Breast epithelium (tissue), 3 donors: ENCODE results near the gene CEBPB.

Source experiments
- POLR2A ChIP-seq: fragments of 450-650 bp; IDR thresholded peaks from one replicate; pipeline ENCODE4 v1.6.1; 2016; ENCODE audit warnings: antibody characterized with exemption, mild to moderate bottlenecking, moderate library complexity
- TF ChIP-seq, protein P1 (sequence below), 3 donors: fragments of 450-650 bp; IDR thresholded peaks; one replicate each; pipeline ENCODE4 v1.5.1; 2016 to 2017; ENCODE audit warnings: antibody characterized with exemption in 3 of 3, mild to moderate bottlenecking in 3 of 3, moderate library complexity in 3 of 3

DNA sequence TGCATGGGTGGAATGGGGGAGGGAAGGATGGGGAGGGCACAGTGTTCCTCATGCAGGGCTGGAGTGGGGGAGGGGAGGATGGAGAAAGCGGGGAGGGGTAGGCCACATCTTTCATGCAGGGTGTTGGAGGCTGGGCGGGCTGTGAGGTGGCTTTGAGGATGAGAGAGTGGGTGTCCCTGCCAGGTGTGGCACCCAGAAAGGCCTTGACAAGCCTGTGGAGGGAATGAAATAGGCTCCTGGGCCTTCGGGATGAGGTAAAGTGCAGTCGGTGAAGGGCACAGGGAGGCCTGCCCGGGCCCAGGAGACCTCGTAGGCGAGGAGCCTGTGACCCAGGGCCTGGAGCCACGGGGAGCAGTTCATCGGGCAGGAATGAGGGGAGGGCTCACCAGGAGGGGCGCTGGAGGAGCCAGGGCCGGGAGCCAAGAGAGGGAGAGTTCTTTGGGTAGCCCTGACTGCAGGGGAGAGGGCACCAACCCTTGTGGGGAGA, 7.6 kb downstream of the CEBPB start:
- TF ChIP-seq, protein P1, sequence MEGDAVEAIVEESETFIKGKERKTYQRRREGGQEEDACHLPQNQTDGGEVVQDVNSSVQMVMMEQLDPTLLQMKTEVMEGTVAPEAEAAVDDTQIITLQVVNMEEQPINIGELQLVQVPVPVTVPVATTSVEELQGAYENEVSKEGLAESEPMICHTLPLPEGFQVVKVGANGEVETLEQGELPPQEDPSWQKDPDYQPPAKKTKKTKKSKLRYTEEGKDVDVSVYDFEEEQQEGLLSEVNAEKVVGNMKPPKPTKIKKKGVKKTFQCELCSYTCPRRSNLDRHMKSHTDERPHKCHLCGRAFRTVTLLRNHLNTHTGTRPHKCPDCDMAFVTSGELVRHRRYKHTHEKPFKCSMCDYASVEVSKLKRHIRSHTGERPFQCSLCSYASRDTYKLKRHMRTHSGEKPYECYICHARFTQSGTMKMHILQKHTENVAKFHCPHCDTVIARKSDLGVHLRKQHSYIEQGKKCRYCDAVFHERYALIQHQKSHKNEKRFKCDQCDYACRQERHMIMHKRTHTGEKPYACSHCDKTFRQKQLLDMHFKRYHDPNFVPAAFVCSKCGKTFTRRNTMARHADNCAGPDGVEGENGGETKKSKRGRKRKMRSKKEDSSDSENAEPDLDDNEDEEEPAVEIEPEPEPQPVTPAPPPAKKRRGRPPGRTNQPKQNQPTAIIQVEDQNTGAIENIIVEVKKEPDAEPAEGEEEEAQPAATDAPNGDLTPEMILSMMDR (IDR thresholded peaks at IDR 0.05), result no peak
- no peak for TF ChIP-seq POLR2A
